ENCODE data around the gene EPS15.
"Not testable (repeated sequence)": the region's sequence is repeated elsewhere in the genome, so short reads cannot be mapped to it uniquely, and the experiment has no call there.

The EPS15 gene

GRCh38 chr1:51519048-51519864 lies at the start of gene EPS15:
EPS15 (minus strand) TSS chr1:51519266; CDS start chr1:51519231, 35 bp downstream.
- DNase-seq: peak; percentile 89

- no peak for DNase-seq
Observed at GRCh38 chr1:51568231-51568935, 49.3 kb upstream of the EPS15 start.

GRCh38 chr1:51567653-51568052 lies 48.6 kb upstream of the EPS15 start:
- no peak for DNase-seq

- DNase-seq: no peak
Observed at GRCh38 chr1:51566260-51566659, 47.2 kb upstream of the EPS15 start.

GRCh38 chr1:51565009-51565408 lies 45.9 kb upstream of the EPS15 start:
- DNase-seq: no peak

GRCh38 chr1:51564124-51564523 lies 45.1 kb upstream of the EPS15 start:
- no peak for DNase-seq

- DNase-seq: no peak
Observed at GRCh38 chr1:51561702-51562101, 42.6 kb upstream of the EPS15 start.

GRCh38 chr1:51560895-51561294 lies 41.8 kb upstream of the EPS15 start:
- DNase-seq: not testable (repeated sequence)

GRCh38 chr1:51560034-51560433 lies 41.0 kb upstream of the EPS15 start:
- no peak for DNase-seq

- DNase-seq: no peak
Observed at GRCh38 chr1:51559501-51559900, 40.4 kb upstream of the EPS15 start.

- DNase-seq: no peak
Observed at GRCh38 chr1:51559064-51559500, 40.0 kb upstream of the EPS15 start.

GRCh38 chr1:51558375-51558924 lies 39.4 kb upstream of the EPS15 start:
- no peak for DNase-seq

- no peak for DNase-seq
Observed at GRCh38 chr1:51557168-51557567, 38.1 kb upstream of the EPS15 start.

GRCh38 chr1:51555866-51556619 lies 37.0 kb upstream of the EPS15 start:
- DNase-seq: no peak

GRCh38 chr1:51553911-51554310 lies 34.8 kb upstream of the EPS15 start:
- no peak for DNase-seq

- no peak for DNase-seq
Observed at GRCh38 chr1:51552929-51553807, 34.1 kb upstream of the EPS15 start.

GRCh38 chr1:51551848-51552296 lies 32.8 kb upstream of the EPS15 start:
- DNase-seq: no peak

- DNase-seq: no peak
Observed at GRCh38 chr1:51551081-51551480, 32.0 kb upstream of the EPS15 start.

GRCh38 chr1:51549901-51550300 lies 30.8 kb upstream of the EPS15 start:
- no peak for DNase-seq

- DNase-seq: peak; percentile 23
Observed at GRCh38 chr1:51549016-51549619, 30.1 kb upstream of the EPS15 start.

GRCh38 chr1:51543858-51544257 lies 24.8 kb upstream of the EPS15 start:
- no peak for DNase-seq

All from CD4-positive, alpha-beta T cell treated with Interleukin-6 for 4 hours (primary cell).